ENCODE measurements around the gene ZNF324. TPM values are rescaled to one million over a fixed set of nuclear protein-coding genes. Genes with fewer than 3 reads are reported as not detected.
"Not testable (repeated sequence)": the region's sequence is repeated elsewhere in the genome, so short reads cannot be mapped to it uniquely, and the experiment has no call there.

The ZNF324 gene
- total and polyA plus RNA-seq, 2 of the 8 experiments (the other 6 are each of a cell fraction or from before 2014, with no cell fraction given): 5.1 to 5.8 TPM

DNA sequence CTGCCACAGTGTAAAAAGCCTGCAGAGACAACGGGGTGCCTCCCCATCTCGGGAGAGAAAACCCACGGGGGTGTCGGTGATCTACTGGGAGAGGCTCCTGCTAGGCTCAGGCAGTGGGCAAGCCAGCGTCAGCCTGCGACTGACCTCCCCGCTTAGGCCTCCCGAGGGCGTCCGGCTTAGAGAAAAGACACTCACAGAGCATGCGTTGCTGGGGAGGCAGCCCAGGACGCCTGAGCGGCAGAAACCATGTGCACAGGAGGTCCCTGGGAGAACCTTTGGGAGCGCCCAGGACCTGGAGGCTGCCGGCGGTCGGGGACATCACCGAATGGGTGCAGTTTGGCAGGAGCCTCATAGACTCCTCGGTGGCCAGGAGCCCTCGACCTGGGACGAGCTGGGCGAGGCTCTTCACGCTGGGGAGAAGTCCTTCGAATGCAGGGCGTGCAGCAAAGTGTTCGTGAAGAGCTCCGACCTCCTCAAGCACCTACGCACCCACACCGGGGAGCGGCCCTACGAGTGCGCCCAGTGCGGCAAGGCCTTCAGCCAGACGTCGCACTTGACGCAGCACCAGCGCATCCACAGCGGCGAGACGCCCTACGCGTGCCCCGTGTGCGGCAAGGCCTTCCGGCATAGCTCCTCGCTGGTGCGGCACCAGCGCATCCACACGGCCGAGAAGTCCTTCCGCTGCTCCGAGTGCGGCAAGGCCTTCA lies 4.1 kb downstream of the ZNF324 start:
- H3K9me3 ChIP-seq (ENCODE audit: insufficient read depth in 2 of 2, low read depth in 1 of 2, low read length in 1 of 2); H3K18ac ChIP-seq (ENCODE audit: extremely low read depth, low read length); DNase-seq (ENCODE audit: low read depth in 1 of 2, low spot score in 2 of 2); H3K9ac ChIP-seq (replicated peaks in 1 of 4; ENCODE audit: extremely low read depth in 1 of 4, low read depth in 3 of 4, low read length in 3 of 4); H3K79me1 ChIP-seq (ENCODE audit: low read depth, low read length); H2AK5ac ChIP-seq (ENCODE audit: low read depth, low read length); H3K36me3 ChIP-seq (ENCODE audit: control insufficient read depth in 2 of 4, insufficient read depth in 4 of 4, low read length in 3 of 4); H4K8ac ChIP-seq (ENCODE audit: extremely low read depth, insufficient read depth, low read length); H3K27ac ChIP-seq (ENCODE audit: low read depth, low read length); H3K4me1 ChIP-seq (replicated peaks in 1 of 4; ENCODE audit: control insufficient read depth in 3 of 4, insufficient read depth in 4 of 4, low read length in 3 of 4); H3K23ac ChIP-seq (ENCODE audit: insufficient read length); H2BK5ac ChIP-seq (ENCODE audit: low read depth, low read length); FAIRE-seq; H2BK120ac ChIP-seq (replicated peaks; ENCODE audit: low read depth, low read length); H3K4ac ChIP-seq (replicated peaks; ENCODE audit: insufficient read length, low read depth, low read length); H3K56ac ChIP-seq (replicated peaks; ENCODE audit: insufficient read length, low read depth, low read length); H2BK15ac ChIP-seq (ENCODE audit: low read length); H2BK12ac ChIP-seq (ENCODE audit: low read depth, low read length); H4K5ac ChIP-seq (ENCODE audit: insufficient read length, low read depth, low read length); H2AFZ ChIP-seq (ENCODE audit: low read length); H3K14ac ChIP-seq (ENCODE audit: insufficient read length); H4K91ac ChIP-seq (replicated peaks; ENCODE audit: insufficient read length, low read length); H3K4me2 ChIP-seq (ENCODE audit: insufficient read depth in 1 of 2, low read depth in 2 of 2, low read length in 2 of 2); CTCF ChIA-PET (ENCODE audit: partially characterized antibody); H2BK20ac ChIP-seq (ENCODE audit: low read length); H3K27me3 ChIP-seq (replicated peaks in 1 of 4; ENCODE audit: control insufficient read depth in 3 of 4, extremely low read depth in 1 of 4, insufficient read depth in 3 of 4, low read length in 3 of 4); H3K4me3 ChIP-seq (ENCODE audit: extremely low read depth in 1 of 4, insufficient read depth in 2 of 4, low read depth in 3 of 4, low read length in 4 of 4); H3K79me2 ChIP-seq (ENCODE audit: control insufficient read depth in 1 of 2, insufficient read depth in 2 of 2, low read length in 2 of 2): not testable (repeated sequence)
- POLR2A ChIA-PET (ENCODE audit: partially characterized antibody): interaction anchor here (1.3 kb wide), 1 partner anchor 48 kb away, joined by 4 read pairs; no protein-coding TSS in a partner anchor
- WGBS, 2 experiments (ENCODE audit: extremely low coverage in 1 of 2, insufficient coverage in 1 of 2, insufficient read length in 1 of 2, insufficient replicate concordance in 2 of 2, low coverage in 1 of 2, low lambda C conversion rate in 2 of 2, missing lambda C conversion rate in 1 of 2): 94% methylated on average over 14 of the region's 53 CpGs; no CpG with 5 or more reads in 1 of the 2 experiments
- Histone ChIP-seq H3K23me2 (ENCODE audit: low read depth, low read length) (peaks cover 15% of the 10 kb centered on the region), H4K20me1 (replicated peaks in 1 of 2; ENCODE audit: control insufficient read depth in 1 of 2, insufficient read depth in 2 of 2, low read length in 2 of 2) (peaks cover 6 to 12% of the 10 kb centered on the region in 2 experiments)
